HG03103 (cell line): ENCODE results near the gene SMG6.
A peak's percentile ranks its signal among the peaks of the same experiment; 100 is the strongest.
"Not testable (repeated sequence)": the region's sequence is repeated elsewhere in the genome, so short reads cannot be mapped to it uniquely, and the experiment has no call there.

Source experiments
- ATAC-seq: cut with Tn5 transposase; IDR thresholded peaks from one replicate; pipeline ENCODE4 v1.9.1; 2021; ENCODE audit warnings: low read depth; ENCODE audit not compliant: unreplicated experiment

SMG6 gene

DNA sequence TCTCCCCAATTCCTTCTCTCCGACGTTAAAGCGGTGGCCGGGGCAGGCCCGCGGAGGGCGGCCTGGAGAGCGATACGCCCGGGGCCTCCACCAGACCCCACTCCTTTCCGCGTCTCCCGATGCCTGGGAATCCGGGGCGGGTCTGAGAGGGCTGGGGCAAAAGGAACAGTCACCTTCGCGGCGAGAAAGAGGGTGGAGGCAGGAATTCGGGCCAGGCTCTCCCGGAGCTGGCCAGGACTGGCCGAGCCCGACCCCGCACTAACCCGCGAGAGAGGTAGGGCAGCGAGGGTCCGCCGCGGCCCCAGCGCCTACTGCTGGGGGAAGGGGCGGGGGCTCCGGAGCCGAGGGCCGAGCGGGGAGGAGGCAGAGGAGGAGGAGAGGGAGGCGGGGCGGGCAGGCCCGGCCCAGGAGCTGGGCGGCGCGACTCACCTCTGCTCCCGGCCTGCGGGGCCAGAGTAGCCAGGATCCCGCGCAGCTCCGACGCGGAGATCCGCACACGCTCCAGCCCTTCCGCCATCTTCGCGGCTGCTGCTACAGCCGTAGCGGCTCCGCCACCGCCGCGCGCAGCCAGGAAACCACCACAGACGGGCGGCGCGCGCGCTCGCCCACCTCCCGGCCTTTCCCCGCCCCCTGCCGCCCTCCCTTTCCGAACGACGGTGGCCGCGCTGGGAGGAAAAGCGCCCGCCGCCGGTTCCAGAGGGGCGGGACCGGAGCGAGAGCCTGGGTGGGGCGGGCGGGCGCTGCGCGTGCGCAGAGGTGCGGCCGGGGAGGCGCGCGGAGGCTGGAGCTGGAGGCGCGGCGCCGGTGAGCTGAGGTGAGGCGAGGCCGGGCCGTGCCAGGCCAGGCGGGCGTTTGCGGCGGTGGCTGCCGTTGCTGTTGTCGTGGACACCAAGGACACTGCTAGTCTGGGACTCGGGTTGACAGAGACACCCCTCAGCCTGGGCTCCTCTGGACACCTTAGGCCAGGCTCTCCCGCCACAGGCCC is at the start of gene SMG6, which contains the start of gene SRR:
Gene SMG6 (minus strand): TSS at position 582 of the 985 bp plus-strand sequence. CDS start 65 bp downstream, at position 517.
Gene SRR (plus strand): TSS at position 747 of the 985 bp plus-strand sequence. CDS start 11,611 bp downstream, outside the sequence.
- peak; percentile 66 for ATAC-seq

DNA sequence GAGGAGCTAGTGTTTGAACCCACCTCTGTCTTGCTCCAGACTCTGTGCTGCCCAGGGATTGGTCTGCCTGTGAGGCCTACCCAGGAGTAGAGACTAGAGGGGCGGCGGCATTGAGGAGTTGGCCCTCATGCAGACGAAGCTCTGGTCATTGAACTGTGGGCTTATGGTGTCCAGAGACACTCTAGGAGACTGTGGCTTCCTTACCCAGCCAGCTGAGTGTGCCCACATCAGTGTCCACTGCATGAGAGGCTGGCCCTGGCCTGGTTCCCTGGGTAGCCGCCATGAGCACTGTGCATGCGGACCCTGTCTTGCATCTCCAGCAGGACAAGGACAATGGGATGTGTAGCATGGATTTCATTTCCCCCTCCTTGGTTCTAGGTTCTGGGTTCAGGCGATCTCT is 47.7 kb upstream of the SMG6 start:
- no peak for ATAC-seq

DNA sequence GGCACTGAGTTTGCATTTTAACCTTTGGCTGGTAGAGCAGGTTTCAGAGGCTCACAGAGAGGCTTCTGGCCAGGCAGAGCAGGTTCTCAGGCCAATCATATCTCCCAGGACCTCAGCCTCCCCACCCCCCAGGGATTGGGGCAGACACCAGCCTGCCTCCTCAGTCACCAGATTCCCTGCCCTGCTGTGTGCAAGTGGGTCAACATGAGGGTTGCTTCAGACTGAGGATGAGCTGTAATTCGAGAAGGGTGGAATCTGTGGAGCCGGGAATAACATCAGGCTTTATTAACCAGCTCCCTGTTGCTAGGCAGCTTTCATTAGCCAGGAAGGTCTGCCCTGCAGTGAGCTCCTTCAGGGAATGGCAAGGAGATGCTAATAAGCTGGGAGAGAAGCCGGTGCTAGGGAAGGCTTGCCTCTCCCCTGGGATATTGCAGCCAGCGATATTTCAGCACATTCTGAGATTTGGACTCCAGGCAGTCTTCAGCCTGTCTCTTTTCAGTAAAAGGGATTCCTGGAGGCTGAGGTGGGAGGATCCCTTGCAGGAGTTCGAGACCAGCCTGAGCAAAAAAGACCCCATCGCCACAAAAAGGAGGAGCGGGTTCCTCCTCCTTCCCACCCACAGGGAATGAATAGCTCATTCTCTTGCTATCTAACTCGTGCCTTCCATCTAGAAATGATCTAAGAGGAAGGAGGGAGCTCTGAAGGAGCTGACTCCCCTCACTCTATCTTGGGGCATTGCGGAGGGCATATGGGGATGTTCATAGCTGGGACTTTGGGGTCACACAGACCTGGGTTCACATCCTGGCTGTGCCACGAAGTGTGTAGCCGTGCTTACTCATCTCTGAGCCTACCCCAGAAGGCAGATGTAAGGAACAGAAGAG is 44.5 kb upstream of the SMG6 start:
- ATAC-seq, result no peak

DNA sequence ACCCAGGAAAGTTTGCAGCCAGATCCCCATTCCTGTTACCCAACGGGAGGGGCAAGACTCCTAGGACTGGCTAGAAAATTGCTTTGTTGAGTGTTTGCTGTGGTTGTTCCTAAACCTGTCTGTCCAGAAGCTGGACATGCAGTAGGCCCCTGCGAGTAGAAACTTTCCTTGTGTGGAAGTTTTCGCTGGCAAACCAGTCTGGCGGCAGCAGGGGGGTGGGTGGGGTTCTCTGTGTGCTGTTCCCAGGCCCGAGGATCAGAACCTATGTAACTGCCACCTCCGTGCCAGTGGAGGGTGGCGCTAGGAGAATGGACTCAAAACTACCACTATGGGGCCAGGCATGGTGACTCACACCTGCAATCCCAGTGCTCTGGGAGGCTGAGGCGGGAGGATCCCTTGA is 42.9 kb upstream of the SMG6 start:
- ATAC-seq, result no peak

DNA sequence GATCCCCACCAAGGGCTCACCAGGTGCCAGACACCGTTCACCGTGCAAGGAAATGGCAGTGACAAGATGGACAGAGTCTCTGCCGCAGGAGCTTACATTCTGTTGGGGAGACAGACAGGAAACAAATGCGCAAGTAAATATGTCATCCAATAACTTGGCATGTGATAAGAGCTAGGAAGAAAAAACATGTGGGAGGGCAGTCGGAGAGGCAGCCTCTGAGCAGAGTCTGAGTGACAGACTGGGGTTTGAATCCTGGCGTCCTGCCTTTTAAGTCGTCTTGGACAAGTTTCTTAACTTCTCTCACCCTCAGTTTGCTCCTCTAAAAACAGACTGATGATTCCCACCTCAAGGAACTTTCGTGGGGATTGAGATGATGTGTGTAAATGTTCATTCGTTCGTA is 40.9 kb upstream of the SMG6 start:
- no peak for ATAC-seq

DNA sequence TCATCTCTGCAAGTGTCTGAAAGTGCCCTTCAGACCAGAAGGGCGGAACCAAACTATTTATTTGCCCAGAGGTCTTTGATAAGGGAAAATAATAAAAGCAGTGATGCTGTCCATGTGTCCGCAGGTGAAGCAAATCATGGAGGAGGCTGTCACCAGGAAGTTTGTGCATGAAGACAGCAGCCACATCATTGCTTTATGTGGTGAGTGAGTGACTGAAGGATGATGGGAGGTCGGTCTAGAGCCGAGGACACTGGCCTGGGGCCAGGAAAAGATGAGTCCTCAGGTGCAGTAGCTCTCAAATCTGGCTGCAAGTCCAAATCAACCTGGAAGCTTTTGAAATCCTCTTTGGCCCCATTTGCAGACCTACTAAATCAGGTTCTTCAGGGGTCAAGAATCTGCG is 39.8 kb upstream of the SMG6 start:
- no peak for ATAC-seq

DNA sequence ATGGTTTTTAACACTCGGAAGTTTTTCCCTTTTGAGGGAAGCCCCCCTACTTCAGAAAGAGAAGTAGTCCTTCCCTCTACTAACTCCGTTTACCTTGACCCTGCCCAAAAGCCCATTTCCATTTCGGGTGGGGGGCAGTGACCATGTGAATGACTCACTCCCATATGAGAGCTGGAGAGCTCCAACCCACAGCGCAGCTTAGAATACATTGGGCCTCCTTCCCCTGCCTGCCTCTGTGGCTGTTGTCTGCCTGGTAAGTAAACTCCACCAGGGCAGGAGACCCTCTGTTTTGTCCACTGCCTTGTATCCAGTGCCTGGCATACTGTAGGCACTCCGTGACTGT is 34.7 kb upstream of the SMG6 start:
- no peak for ATAC-seq

DNA sequence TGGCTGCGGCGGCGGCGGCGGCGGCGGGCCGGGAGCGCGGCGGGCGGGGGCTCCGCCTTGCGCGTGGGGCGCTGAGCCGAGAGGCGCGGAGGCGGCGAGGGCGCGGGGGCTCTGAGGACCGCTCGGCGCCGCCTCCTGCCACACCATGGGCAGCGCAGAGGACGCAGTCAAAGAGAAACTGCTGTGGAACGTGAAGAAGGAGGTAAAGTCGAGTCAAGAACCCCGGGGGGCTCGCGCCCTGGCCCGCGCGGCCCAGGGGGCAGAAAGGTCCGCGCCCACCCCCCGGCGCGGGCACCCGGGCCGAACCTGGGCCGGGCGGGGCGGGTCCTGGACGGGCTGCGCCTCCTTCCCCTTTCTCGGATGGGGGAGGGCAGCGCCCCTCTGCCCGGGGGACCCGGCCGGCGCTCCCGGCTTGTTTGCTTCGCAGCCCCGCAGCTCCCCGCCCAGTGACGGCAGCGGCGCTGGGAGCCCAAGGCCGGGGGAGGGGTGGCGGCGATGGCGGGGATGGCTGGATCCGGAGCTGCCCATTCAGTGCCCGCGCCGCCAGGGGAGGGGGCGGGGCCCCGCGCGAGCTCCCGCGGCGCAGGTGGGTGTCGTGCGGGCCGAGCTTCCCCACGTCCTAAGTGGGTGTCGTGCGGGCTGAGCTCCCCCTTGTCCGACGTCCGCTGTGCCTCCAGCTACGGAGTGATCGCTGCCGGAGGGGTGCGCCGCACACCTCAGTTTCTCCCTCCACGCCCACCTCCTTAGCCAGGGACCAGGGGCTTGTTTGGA is 34.1 kb upstream of the SMG6 start:
- no peak for ATAC-seq

DNA sequence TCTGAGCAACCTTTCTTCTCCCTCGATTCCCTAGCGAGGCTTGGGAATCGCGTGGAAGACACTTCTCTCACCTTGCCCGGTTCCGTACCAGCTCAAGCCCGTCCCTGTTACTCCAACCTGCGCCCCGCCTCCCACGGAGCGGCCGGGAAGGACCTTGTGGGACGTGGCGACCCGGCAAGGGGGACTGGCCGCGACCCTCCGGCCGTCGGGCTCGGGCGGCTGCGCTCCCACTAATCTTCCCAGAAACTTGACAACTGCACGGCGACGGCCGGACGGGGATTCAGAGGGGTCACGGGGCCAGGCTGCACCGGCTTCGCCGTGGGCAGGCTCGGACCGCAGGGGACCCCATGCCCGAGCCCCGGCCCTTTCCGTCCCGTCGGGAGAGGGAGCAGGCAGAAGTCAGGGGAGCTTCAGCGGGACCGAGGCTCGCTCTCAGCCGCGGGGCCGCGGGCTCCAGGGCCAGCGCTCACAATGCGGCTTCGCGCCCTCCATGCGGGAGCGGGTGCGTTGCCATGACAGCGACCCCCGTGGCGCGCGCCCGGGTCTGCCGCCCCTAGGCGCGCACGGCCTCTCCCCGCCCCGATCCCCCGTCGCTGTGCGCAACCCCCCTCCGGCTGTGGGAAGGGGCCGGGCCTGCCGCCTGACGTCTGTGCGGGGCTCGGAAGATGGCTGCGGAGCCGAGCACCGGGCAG is 33.4 kb upstream of the SMG6 start, which contains the start of gene SGSM2:
Gene SGSM2 (plus strand): TSS at position 650 of the 692 bp plus-strand sequence. CDS start 188 bp downstream, outside the sequence.
- no peak for ATAC-seq

DNA sequence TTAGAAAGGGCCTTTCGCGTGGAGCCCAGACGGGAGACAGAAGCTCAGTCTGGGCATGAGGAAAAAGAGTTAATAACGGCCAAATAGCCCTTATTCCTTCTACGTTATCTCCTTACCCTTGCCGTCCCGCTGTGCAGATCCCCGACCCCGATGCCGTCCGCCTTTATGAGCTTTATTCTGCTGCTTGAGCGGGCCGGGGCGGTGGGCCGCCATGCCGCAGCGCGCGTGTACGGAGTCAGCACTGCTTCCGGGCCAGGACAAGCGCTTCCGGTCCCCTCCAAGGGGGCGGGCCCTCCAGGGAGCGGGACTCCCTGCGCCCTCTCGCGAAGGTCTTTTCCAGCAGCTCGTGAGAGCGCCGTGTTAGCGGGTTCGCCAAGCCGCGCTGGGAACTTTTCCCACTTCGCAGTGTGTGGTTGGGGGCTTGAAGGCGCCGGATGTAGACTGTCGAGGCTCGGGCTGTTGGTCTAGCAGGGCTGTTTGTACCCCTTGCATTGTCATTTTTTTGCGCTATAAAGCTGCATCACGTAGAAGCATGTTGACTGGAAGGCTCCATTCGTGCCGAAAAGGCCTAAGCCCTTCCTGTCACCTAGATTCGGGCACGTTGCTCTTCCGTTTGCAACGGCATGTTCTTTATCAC is 32.7 kb upstream of the SMG6 start, which contains the start of gene TSR1:
Gene TSR1 (minus strand): TSS at position 243 of the 637 bp plus-strand sequence. CDS start 30 bp downstream, at position 213.
- peak; percentile 75 for ATAC-seq

DNA sequence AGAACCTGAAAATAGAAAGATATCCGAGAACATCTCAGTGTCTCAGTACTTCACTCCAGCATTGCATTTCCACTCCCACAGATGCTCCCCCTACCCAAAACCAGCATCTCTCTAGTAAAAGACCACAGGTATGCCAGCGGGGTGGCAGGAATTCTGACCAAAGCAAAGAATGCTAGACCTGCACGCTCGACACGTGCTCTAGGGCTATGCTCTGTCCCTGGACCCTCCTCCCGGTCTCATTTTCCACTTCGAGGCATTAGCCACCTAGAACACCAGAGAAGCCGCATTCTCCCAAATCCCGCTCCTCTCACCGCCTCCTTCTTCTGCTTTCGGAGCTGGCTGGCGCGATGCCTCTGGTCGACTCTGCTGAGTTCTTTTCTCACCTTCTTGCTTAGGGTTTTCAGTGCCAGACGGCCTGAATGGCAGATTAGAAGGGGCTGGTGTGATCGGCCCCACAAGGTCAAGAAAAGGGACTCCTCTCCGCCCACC is 32.2 kb upstream of the SMG6 start:
- ATAC-seq, result no peak

DNA sequence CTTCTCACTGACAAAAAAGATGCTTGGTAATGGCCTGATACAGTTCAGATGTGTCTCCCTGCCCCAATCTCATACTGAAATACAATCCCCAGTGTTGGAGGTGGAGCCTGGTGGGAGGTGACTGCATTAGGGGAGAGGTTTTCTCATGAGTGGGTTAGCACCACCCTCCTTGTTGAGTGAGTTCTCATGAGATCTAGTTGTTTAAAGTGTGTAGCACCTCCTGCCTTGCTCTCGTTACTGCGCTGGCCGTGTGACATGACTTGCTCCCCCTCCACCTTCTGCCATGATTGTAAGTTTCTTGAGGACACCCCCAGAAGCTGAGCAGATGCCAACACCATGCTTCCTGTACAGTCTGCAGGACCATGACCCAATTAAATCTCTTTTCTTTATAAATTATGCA is 27.7 kb upstream of the SMG6 start:
- ATAC-seq, result no peak

DNA sequence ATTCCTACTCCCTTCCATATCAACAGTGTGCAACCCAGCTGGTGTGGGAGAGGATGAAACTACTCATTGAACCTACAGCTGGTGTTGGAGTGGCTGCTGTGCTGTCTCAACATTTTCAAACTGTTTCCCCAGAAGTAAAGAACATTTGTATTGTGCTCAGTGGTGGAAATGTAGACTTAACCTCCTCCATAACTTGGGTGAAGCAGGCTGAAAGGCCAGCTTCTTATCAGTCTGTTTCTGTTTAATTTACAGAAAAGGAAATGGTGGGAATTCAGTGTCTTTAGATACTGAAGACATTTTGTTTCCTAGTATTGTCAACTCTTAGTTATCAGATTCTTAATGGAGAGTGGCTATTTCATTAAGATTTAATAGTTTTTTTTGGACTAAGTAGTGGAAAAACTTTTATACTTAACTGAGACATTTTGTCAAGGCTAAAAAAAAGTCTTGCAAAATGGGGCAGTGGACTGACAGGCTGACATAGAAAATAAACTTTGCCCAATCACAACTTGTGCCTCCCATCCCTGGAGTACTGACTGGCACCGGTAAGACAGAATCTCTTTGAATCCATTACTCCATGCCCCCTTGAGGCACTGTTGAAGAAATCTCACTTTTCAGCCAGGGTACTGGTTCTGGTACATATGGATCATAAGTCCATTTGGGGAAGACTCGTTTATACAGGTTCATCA is 20.2 kb upstream of the SMG6 start:
- ATAC-seq, result no peak

DNA sequence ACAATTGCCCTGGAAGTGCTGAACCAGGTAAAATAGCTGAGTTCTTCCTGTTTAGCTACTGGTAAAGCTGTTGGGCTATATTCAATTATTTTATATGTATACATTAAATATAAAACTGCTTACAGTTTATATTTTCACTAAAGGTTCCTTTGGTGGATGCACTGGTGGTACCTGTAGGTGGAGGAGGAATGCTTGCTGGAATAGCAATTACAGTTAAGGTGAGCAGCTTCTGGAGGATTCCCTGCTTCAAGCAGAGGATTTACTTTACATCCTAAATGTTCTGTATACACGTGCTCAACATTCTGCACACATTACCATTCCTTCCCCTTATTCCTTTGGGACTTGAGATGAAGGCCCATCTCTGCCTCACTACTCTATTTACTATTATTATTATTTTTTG is 17.8 kb upstream of the SMG6 start:
- ATAC-seq, result no peak

DNA sequence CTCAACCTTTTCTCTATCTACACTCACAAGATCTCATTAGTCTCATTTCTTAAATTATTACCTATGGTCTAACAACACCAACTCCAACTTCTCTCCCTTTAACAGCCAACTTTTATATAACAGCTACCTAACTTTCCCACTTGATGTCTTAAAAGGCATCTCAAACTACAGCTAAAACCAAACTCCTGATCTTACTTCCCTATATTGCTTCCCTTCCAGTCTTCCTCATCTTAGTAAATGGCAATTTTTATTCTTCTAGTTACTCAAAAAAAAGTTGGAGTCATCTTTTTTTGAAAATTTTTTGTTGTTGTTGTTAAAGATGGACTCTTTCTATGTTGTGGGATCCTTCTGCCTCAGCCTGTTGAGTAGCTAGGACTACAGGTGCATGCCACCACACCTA is 15.5 kb upstream of the SMG6 start:
- no peak for ATAC-seq

DNA sequence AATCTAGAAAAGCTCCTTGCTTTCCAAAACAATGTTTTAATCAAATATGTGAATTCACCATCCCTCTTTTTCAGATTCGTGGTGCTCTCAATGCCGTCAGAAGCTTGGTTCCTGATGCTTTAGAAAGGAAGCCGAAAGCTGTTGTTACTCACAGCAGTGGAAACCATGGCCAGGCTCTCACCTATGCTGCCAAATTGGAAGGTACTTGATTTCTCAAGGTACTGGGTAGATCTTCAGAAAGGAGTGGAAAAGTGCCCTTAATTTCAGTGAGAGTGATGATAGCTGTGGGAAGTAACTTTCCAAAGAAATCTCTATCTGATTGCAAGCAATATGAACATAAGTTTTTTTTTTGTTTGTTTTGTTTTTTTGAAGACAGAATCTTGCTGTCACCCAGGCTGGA is 14.2 kb upstream of the SMG6 start:
- no peak for ATAC-seq

DNA sequence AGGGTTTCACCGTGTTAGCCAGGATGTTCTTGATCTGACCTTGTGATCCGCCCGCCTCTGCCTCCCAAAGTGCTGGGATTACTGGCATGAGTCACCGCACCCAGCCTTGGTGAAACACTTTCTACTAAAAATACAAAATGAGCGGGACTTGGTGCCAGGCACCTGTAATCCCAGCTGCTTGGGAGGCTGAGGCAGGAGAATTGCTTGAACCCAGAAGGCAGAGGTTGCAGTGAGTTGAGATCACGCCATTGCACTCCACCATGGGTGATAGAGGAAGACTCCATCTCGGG is 13.3 kb upstream of the SMG6 start:
- not testable (repeated sequence) for ATAC-seq

DNA sequence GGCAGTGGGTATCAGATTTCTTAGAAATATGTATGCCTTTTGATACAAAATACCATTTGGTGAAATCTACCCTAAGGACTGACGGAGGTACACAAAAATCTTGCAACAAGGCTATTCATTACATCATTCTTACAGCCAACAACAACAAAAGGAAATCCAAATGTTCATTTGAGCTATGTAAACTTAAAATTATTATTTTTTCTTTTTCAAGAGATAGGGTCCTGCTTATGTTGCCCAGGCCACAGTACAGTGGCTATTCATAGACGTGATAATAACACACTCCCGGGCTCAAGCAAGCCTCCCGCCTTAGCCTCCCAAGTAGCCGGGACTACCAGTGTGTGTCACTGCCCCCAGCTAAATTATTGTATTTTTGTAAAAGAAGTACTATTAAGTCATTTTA is 9.2 kb upstream of the SMG6 start:
- ATAC-seq, result no peak
